Stimulated activated CD8-positive, alpha-beta memory T cell treated with anti-CD3 and anti-CD28 coated beads, Interleukin-12 subunit alpha, Interleukin-12 subunit beta, amount 100 ng/mL, for 24 hours (primary cell): ENCODE data around the gene FRMPD1.

ENCODE experiments used
- DNase-seq: peaks from one replicate; pipeline ENCODE4 v3.0.0-alpha.2; 2020; ENCODE audit errors: extremely low read depth

Gene FRMPD1

DNA sequence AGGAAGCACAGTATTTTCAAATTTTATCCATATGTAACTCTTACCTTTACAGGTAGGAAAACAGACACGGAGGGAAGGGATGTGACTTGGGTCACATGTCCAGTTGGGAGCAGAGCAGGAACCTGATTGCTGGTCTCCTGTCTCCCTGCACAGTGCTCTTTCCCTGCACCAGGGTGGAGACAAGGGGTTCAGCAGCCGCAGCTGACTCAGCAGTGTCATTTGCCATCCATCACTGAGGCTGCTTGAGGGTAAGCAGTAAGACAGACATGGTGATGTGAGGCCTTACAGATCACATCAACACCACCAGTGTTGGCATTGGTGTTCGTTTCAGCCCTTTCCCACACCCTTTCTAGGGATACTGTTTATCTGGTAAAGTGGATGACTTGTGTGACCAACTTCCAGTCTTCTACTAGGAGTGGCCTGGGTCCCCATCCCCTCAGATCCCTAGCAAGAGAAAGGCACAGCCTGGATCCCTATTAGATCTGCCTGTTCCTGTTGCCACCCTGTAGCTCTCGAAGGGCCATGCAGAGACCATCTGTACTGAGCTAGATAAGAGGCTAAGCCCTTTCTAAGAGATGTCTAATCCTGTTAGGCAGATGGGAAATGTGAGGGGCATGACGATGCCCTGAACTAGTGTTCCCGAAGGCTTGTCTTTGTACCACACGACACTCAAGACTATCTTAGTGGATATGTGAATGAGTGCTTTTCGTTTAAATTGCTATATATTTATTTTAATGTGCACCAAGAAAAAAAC, 29.1 kb downstream of the FRMPD1 start:
- no peak for DNase-seq

DNA sequence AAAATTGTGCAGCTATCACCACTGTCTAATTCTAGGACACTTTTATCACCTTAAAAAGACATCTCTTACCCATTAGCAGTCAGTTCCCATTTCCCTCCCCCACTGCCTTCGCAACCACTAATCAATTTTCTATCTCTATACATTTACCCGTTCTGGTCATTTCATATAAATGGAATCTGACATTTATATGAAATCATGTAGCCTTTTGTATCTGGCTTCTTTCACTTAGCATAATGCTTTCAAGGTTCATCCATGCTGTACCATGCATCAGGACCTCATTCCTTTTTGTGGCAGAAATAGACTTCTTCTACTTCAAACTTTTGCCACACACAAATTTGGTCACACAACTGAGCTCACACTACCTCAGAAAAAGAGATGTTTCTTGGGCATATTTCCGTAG, 32.2 kb downstream of the FRMPD1 start:
- no peak for DNase-seq

DNA sequence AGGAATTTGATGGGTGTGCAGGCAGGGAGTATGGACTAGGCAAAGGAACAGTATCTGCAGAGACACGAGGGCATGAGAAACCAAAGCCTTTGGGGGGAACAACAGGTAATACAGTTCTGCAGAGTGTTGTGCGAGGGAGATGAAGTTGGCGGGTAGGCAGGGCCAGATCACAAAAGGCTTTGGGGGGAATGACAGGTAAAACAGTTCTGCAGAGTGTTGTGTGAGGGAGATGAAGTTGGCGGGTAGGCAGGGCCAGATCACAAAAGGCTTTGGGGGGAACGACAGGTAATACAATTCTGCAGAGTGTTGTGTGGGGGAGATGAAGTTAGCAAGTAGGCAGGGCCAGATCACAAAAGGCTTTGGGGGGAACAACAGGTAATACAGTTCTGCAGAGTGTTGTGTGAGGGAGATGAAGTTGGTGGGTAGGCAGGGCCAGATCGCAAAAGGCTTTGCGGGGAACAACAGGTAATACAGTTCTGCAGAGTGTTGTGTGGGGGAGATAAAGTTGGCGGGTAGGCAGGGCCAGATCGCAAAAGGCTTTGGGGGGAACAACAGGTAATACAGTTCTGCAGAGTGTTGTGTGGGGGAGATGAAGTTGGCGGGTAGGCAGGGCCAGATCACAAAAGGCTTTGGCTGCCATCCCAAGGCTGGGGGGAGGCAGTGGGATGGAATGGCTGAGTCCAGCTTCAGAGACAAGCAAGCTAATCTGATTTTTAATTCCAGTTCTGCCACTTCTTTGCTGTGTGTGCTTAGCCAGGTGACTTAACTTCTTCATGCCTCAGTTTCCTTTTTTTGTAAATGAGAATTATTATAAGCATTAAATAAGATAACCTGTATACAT, 33.0 kb downstream of the FRMPD1 start:
- DNase-seq = no peak

DNA sequence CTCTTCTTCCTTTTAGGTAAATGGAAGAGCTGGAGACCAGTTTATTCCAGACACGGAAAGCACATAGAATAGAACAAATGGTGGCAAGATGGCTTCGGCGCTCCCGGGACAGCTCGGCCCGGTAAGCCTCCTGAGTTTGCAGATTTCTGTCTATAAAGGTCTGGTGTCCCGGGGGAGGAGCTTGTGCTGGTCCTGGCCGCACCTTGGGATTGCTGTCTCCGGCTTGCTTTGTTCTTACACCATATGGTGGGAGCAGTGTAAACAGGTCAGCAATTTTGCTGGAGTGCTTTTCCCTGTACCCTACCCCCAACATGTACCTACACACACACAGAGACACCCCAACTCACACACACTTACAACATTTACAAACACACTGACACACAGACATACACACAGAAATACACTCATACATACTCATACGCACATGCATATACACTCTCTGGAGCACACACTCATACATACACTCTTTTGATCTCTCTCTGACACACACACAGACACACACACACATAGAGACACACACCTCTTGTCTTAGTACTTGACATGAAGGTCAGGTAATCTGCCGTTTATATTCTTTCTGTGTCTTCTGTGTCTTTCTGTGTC, 42.0 kb downstream of the FRMPD1 start:
- no peak for DNase-seq

DNA sequence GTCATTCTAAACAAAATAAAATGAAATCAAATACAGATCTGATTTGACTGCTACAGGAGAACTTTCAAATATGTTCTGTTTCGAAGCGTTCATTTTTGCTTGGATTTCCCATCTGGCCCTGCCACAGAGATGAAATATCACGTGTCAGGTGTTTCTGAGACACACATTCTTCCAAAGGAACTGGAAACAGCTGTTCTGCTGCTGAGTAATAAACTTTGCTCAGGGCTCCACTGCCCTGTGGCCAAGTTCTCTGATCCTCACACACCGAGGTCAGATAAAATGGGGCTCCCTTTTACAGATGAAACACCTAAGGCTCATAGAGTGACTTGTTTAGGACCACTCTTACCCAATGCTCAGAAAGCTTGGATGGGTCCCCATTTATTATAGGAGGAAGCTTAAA, 42.5 kb downstream of the FRMPD1 start:
- no peak for DNase-seq

DNA sequence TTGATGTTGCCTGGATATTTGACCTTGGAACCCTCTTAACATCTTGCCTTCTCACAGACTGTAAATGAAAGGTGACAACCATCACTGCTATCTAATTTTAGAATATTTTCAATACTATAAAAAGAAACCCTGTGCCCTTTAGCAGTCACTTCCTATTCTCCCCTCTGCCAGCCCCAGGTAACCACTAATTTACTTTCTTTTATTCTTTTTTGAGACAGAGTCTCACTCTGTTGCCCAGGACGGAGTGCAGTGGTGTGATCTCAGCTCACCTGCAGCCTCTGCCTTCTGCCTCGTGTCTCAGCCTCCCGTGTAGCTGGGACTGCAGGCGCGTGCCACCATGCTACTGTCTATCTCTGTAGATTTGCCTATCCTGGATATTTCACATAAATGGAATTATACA, 43.6 kb downstream of the FRMPD1 start:
- no peak for DNase-seq

DNA sequence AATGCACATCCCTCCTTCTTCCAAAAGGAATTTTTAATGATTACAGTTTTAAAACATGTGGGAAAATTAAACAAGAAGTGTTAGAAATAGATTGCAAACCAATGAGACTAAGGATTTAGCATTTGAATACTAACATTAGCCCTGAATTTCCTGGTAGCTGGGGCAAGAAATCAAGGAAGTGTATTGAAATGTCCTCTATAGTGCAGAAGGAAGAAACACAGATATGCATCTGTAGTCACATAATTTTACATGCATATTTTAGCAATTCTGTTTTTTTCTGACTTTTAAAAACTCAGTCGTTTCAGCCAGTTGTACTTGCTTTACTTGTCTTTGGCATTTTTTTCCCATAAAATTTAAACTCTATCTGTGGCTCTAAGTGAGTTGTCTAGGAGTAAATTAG, 45.8 kb downstream of the FRMPD1 start:
- DNase-seq = no peak

DNA sequence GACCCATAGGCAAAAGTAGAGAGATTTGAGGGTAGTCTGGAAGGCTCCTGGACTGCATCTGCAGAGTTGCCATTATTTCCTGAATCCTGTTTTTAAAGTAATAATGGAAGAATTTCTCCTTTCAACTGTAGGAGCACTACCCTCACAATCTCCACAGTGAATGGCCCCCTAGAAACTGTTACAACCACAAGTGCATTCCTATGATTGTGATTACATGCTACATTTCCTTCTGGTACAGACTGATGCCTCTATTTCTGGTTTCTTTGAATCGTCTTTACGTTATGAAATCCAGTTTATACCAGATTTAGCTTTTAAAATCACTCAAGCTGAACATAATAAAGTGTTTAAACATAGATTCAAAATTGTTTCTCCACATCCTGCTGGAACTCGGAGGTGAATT, 49.4 kb downstream of the FRMPD1 start:
- DNase-seq = no peak

DNA sequence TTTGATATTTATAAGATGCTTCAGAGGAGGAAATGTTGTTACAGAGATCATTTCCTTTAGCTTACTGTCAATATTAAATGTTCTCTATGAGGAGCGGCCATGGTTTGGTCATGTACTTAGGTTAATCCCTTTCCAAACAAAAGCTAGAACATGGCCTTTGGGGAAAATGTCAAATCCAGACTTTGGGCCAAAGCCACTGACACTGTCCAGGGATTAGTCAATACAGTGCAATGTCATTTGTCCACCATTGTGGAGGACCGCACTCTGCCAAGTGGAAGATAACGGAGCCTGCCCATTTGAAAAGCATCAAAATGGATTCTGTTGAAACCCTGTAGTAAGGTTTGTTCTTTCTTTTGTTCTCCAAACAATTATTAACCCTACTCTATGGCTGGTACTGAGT, 50.1 kb downstream of the FRMPD1 start:
- no peak for DNase-seq

DNA sequence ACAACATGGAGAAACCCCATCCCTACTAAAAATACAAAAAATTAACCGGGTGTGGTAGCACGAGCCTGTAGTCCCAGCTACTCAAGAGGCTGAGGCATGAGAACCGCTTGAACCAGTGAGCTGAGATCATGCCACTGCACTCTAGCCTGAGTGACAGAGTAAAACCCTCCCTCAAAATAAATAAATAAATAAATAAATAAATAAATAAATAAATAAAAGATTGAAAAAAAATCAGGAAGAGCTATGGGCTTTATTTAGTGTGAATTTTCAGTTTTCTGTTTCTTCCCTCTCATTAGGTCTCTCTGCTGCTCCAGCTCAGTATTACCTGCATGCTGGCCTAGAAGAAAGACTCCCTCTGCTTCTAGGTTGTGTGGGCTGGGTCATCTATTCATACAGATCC, 55.0 kb downstream of the FRMPD1 start:
- no peak for DNase-seq

DNA sequence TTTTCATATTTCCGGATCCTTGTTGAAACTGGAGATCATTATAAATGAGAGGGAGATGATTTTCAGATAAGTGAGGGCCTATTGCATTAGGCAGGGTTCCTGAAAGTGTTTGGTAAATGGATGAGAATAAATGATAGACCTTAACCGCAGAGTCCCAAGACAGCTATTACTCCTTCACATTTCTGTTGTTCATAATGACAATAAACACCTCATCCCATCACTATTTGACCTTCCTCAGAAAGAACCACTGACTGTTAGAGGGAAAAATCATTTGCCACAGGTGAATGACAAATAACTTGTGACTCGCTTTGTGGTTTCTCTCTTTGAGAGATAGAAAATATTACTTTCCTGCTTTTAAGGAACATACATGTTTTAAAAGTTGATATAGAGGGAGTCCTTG, 55.5 kb downstream of the FRMPD1 start:
- DNase-seq = no peak

DNA sequence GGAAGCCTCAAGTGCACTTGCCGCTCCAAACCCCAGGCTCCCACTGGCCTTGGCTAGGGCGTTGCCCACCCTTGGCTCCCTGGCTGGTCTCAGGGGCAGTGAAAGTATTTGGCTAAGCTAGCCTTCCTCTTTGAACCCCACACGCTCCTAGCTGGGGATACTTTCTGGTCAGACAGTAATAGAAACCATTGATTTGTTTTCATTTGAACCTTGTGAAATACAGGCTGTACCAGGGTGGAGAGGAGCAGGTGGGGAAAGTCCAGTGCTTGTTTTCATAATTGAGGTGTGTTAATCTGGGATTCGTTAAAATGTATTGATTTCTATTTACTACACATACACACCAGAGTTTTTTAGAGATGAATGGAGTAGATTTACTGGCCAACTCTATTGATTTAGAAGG, 57.0 kb downstream of the FRMPD1 start:
- no peak for DNase-seq

DNA sequence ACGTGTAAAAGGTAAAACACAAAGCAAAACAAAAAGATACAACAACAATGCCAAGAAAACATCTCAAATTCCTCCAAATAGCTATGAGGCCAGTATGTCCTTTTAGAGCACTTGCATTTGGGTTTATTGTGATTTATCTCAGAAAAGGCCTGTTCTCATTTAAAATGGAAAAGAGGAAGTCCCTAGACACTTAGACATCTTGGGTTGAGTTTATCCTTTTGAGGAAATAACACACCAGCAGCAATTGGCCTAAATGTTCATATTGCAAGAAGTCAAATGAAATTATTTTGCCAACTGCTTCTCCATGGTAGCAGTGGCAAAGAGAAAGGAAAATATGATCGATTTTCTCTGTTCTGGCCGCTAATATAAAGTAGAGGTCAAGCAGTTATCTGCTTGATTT, 59.3 kb downstream of the FRMPD1 start:
- no peak for DNase-seq

DNA sequence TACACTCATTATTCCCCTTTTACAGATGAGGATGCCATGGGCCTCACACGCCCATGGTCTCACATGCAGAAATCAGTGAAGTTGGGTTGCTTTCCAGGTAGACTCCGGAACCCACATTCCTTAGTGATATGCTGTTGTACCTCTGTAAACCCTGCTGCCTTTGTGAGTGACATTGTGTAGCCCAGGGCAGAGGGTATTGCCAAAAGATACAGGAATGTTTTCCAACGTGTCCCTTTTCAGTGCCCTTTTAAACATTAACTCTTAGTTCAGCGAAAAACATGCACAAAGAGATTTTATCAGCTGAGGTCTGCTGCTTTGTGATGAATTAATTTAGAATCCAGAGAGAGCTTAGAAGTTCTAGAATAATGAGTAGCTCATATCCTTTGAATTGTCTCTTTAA, 64.5 kb downstream of the FRMPD1 start:
- DNase-seq = no peak

DNA sequence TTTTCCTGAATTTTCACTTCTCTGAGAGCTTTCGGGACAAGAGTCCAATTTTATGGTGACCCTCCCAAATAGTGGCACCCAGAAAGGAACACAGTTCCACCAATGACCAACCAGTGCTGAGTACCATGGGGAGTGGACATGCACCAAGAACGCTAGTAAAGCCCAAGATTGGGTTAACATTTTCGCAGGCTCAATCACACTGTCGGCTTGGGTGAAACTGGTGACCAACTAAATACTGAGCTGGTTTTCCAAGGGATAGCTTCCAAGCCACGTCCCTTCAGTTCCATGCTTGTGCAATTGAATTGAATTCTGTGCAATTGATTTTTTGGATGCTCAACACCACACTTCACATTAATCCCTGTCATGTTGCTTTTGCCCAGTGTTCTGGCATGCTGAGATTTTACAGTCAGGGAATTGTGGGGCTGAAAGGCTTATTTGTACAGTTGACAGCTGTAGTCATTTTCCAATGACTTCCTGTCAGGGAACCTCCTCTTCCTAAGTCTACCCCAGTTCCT, 65.3 kb downstream of the FRMPD1 start:
- DNase-seq = no peak

DNA sequence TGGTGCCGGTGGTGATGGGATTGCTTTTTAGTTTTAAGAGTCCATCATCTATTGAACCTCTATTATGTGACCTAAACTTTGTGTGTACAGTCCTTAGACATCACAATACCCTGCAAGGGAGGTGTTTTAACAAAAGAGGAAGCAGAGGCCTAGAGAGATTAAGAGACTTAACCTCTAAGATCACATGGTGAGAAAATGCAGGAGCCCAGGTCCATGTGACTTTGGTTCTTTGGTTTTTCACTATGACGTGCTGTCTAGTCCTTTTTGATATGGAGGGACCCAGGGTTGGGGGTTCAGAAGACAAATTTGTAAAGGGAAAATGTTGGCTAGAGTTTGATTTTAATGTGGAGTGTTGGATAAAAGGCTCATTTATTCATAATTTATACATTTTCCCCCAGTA, 68.8 kb downstream of the FRMPD1 start:
- no peak for DNase-seq

DNA sequence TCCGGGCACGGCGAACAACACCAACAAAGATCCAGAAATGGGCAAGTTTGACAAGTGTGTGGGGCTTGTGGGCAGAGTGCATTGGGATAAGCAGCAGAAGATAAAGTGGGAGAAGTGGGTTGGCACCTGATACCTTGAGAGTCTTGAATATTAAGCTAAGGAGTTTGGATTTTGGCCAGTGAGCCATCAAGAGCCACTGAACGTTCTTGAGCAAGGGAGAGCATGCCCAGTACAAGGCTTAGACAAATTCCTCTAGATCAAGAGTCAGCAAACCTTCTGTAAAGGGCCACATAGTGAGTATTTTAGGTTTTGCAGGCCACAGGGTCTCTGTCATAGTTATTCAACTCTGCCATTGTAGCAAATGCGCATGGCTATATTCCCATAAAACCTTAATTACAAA, 76.3 kb downstream of the FRMPD1 start:
- DNase-seq = no peak

DNA sequence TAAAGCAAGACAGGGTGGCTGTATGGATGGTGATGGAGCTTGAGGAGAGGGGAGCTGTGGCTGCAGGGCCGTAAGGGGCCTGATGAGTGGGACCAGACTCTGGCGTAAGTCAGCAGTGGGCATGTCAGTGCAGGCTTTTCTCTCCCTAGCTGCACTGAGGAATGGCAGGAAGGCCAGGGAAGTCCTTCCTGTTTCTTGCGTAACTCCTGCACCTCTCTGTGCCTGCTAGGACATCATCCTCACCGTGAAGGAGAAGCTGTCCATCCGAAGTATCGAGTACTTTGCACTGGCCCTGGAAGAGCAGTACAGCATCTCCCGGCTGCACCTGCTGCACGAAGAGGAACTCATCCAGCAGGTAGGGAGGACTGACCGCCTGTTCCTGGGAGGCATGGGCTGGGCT, 78.7 kb downstream of the FRMPD1 start:
- no peak for DNase-seq

DNA sequence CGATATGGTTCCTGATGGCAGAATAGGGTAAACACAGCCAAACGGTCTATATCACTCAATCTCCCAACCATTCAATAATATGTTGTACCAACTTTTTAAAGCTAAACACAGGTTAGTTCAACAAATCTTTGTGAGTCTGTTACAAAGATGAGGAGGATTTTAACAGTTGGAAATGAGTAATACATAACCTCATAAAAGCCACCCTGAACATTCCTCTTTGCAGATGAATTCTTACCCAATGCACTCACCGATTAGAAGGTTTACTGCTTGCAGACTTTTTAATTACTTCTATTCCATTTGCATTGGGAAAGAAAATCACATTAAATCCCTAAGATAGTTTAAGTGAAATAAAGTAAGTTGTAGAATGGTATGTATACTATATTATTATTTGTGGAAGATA, 79.5 kb downstream of the FRMPD1 start:
- DNase-seq = no peak

DNA sequence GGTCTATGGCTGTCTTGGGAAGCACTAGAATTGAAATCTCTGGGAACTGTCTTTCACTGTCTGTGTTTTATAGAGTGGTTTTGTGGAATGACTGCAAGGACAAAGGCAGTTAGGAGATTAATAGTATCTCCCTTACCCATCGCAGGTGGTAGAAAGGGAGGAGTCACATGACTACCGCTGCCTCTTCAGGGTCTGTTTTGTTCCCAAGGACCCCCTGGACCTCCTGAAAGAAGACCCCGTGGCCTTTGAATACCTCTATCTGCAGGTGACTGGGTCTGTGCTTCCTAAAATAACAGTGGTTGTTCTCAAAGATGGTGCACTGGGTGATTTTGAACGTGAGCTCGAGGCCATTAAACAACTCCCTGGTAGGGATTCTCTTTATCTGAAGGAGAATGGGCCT, 80.1 kb downstream of the FRMPD1 start:
- no peak for DNase-seq

DNA sequence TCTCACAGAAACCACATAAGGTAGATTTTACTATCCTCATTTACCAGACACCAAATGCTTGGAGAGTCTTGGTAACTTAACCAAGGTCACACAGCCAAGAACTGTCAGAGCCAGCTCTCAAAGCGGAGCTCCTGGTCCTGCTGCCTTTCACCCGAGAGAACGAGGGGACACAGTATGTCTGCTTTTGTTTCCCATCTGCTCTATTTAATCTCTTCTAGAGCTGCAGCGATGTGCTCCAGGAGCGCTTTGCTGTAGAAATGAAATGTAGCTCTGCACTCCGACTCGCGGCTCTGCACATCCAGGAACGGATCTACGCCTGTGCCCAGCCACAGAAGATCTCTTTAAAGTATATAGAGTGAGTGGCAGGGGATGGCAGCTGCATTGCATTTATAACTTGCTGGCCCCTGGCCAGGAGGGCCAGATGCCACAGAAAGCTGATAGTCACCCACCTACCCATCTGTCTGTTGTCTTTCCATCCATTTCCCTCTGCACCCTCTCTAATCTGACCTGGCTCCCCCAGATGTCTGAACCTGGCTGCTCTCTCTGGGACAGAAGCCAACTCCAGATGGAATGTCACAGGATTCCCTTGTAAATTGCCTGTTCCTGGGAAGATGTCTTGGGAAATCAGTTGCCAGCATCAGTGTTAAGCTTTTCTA, 81.5 kb downstream of the FRMPD1 start:
- DNase-seq = no peak

DNA sequence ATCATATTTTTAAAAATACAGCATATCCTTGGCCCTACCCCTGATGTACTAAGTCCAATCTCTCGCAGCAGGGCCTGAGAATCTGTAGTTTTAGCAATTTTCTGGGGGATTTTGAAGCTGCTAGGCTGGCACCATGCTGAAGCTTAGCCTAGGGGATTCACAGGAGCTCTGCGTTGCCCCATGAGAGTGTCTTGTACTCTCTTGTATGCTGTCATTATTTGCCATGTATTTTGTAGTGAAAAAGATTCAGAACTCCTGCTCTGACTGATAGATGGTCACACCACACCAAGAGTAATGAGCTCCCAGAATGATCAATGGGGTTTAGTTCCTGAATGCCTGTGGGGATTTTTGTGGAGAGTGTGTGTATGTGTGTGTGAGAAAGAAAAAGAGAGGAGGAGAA, 82.2 kb downstream of the FRMPD1 start:
- no peak for DNase-seq
